SKM-1 (cell line): ENCODE results near the gene B4GALNT2.
"Not testable (repeated sequence)": the region's sequence is repeated elsewhere in the genome, so short reads cannot be mapped to it uniquely, and the experiment has no call there.

Experiments used
- DNase-seq: peaks from one replicate; lab custom pipeline; 2025; ENCODE audit not compliant: unreplicated experiment; lab: John Stamatoyannopoulos, UW

B4GALNT2 gene

DNA sequence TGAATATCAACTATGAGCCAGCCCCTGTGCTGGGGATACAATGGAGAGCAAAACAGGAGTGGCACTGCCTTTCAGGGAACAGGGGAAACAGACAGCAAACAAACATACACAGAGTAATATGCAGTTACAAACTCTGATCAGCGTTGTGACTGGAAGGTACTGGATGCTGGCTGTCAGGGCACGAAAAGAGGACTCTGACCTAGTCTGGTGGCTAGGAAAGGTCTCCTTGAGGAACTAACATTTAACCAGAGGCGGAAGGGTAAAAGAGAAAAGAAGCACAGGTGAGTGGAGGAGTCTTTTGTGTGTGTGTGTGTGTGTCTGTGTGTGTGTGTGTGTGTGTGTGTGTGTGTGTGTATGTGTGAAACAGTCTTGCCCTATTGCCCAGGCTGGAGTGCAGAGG, 12.4 kb upstream of the B4GALNT2 start:
- DNase-seq = no peak

DNA sequence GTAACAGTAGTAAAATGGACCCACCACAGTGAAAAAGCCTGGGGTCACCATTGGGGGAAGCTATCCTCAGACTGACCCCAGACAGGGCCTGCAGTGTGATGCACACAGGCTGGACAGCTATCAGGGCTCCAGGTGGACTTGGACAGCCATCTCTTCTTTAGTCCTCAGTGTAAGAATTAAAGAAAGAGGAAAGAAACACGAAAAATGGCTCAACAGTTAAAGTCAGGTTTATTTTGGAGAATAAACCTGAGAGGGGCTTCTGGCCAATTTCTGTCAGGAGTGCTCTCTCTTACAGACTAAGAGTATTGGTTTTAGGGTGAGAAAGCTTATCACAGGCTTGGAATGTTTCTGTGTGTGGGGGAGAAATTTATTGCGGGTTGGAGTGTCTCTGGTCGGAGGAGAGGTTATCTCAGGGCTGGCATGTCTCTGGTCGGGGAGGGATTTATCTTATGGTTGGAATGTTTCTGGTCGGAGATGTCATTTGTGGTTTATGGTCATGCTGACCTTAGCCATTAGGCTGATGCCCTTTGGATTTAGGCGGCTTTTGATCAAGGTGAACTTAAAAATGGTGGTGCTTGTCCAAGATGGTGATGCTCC, 10.8 kb upstream of the B4GALNT2 start:
- DNase-seq = no peak

GRCh38 chr17:49122566-49122965, 10.0 kb upstream of the B4GALNT2 start:
- no peak for DNase-seq

DNA sequence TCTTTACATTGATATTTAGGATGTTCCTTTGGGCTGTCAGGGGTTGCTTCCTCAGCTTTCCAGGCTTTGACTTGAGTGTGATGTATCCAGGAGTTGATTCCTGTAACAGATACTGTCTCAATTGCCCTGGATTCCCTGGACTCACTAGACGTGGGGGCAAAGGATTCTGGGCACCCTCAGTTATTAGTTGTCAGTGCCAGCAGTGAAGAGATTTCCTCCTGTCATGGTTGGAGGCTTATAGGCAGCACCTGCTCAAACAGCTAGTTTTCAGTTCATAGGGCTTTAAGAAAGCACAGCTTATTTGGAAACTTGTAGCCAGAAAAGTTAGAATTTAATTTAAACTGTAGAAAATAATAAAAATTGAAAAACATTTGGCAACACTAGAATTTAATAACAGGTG, 9.5 kb upstream of the B4GALNT2 start:
- DNase-seq = no peak

- no peak for DNase-seq
Observed at GRCh38 chr17:49125449-49125848, 7.1 kb upstream of the B4GALNT2 start.

- DNase-seq = not testable (repeated sequence)
Observed at GRCh38 chr17:49126183-49126859, 6.2 kb upstream of the B4GALNT2 start.

DNA sequence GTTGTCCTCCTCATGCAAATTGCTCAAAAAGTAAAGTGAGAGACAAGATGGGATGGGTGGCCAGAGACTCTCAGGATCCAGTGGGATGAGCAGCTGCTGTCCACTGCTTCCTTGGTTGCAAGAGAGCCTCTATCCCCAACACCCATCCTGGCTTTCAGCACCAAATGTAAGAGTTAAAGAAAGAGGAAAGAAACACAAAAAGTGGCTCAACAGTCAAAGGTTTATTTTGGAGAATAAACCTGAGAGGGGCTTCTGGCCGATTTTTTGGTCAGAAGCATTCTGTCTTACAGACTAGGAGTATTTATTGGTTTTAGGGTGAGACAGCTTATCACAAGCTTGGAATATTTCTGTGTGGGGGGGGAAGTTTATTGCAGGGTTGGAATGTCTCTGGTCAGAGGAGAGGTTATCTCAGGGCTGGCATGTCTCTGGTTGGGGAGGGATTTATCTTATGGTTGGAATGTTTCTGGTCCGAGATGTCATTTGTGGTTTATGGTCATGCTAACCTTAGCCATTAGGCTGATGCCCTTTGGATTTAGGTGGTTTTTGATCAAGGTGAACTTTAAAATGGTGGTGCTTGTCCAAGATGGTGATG, 3.1 kb upstream of the B4GALNT2 start:
- DNase-seq = not testable (repeated sequence)

DNA sequence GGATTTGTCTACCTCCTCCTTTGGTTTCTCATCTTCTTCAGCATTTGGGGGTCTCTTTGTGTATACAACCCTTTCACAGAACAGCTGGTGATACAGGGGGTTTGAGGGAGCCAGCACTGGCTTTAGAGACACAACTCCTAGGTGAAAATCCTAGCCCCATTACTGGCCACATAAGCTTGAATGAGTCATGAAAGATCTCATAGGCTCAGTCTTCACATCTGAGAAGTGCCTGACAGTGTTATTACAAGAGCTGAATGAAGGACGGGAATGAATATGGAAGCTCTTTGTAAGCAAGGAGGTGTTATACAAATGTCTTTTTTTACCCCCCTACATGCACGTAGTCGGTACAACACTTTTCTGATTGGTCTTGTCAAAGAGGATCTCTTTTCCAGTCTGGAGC, 1.7 kb upstream of the B4GALNT2 start:
- no peak for DNase-seq

- no peak for DNase-seq
Observed at GRCh38 chr17:49132317-49132698, 261 bp upstream of the B4GALNT2 start.

DNA sequence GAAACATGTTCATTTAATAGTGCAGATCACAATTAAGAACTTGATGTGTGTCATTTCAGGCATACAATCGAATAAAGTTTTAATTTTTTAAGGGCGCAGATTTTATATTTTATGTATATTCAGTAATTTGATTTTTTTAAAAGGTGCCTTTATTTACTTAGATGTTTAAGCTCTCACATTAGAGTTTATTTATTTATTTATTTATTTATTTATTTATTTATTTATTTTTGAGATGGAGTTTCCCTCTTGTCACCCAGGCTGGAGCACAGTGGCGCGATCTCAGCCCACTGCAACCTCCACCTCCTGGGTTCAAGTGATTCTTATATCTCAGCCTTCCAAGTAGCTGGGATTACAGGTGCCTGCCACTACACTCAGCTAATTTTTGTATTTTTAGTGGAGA, 3.8 kb downstream of the B4GALNT2 start:
- DNase-seq = no peak

DNA sequence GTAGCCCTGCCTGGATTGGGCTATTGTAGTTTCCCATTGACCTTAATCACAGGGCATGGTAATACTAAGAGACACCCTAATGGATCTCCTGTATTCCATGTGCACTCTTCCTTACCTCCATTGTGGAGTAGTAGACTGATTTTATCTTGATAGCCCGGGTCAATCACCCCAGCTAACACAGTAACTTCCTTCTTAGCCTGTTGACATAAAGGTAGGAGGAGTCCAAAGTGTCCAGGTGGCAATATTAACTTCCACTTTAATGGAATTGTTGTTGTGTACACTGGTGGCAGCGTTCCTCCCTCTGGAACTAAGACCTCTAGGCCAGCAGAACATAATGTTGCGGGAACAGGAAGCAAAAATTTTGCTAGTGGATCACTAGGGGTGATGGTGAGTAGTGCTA, 13.1 kb downstream of the B4GALNT2 start:
- DNase-seq = not testable (repeated sequence)

- DNase-seq = no peak
Observed at GRCh38 chr17:49146620-49147306, 14.2 kb downstream of the B4GALNT2 start.

DNA sequence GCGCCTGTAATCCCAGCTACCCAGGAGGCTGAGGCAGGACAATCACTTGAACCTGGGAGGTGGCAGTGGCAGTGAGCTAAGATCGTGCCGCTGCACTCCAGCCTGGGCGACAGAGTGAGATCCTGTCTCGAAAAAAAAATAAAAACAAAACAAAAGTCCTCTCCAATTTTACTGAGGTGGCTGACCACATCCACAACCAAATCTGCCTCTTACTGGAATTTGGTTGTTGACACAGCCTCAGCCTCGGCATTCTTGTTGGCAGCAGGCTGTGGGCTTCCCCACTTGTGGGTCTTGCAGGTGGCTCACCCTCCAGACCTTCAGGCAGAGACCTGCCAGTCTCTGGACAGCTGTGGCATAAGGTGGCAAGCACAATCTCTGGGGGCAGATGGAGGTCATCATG, 15.6 kb downstream of the B4GALNT2 start:
- no peak for DNase-seq

DNA sequence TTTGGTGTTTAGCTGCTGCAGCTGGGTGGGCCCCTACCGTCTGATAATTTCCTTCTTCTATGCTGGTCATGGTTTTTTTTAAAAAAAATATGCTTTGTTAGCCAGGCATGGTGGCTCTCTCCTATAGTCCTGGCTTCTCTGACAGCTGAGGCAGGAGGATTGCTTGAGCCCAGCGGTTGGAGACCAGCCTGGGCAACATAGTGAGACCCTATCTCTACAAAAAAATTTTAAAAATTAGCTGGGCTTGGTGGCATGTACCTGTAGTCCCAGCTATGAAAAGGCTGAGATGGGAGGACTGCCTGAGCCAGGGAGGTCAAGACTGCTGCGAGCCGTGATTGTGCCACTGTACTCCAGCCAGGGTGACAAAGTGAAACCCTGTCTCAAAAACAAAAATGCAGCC, 19.4 kb downstream of the B4GALNT2 start:
- DNase-seq = no peak

DNA sequence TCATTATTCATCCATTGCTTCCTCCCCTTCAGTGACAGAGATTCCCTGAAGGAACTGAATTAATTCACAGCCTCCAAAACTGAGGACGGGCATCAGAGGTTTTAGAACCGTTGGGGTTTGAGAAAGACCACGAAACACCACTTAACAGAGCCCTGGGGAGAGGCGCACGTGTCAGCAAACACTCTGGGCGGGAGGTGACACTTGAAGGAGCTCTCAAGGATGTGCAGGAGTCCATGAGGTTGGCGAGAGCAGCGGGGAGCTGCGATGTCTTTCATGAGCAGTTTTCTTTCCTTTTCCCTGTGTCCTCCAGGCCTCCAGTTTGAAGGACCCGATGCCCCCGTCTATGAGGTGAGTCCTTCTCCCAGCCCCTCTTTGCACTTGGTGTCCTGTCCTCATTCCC, 23.7 kb downstream of the B4GALNT2 start:
- DNase-seq = no peak

DNA sequence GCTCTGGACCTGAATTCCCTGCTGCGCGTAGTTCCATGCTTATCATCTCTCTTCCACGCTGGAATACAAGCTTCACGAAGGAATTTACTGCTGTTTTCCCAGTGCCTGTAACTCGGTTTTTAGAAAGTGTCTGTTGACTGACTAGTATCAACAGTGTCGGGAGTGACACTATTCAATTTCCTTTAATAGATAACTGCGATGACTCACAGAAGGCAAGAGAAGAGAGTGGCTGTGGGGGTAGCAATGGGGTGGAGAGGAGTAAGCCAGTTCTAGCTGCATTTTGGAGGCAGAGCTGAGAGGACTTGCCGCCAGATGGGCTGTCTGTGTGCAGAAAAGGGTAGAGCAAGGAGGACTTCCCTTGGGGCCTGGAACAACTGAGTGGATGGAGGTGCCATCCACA, 25.2 kb downstream of the B4GALNT2 start:
- DNase-seq = no peak

- DNase-seq = no peak
Observed at GRCh38 chr17:49162866-49163265, 30.3 kb downstream of the B4GALNT2 start.

DNA sequence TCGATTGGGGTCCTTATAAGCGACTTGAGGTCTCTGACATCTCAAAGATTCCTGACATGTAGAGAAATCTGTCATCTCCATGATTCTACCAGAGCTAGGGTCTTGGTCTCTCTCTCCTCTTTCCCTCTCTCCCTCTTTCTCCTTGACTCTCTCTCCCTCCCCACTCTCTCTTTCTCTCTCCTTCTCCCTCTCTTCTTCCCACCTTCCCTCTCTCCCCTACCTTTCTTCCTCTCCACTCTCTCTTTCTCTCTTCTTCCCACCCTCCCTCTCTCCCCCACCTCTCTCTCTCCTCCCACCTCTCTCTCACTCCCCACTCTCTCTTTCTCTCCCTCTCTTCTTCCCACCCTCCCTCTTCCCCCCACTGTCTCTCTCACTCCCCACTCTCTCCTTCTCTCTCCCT, 32.6 kb downstream of the B4GALNT2 start:
- DNase-seq = no peak

DNA sequence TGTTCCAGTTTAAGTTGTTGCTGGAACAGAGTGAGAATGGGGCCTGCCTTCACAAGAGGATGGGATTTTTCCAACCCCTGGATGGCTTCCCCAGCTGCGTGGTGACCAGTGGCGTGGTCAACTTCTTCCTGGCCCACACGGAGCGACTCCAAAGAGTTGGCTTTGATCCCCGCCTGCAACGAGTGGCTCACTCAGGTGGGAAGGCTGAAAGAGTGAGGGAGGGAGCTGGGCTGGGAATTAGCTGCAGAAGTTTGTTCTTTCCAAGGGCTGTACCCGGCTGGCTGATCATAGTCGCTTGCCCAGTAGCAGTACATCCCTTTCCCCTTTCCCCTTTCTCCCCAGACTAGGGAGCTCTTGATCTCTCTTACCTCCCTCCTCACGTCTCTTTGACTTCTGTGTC, 36.1 kb downstream of the B4GALNT2 start:
- DNase-seq = no peak

DNA sequence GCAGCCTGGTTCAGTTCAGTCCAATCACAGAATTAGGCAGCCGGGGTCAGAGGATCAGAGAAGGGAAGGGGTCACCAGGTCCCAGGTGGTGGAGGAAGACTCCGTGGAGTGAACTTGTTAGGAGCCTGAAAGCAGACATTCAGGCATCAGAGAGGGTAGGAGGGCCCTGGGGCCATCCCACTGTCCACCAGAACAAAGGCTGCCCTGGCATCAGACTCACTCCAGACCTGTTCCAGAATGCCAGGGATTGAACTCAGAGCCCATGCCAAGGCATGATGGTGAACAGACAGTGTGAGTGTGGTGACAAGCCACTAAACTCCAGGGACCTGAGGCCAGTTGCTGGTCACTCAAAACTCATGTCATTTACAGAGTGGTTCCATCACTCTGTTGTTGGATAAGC, 37.6 kb downstream of the B4GALNT2 start:
- DNase-seq = no peak

GRCh38 chr17:49170711-49171110, 38.1 kb downstream of the B4GALNT2 start:
- DNase-seq = not testable (repeated sequence)

GRCh38 chr17:49175978-49176377, 43.4 kb downstream of the B4GALNT2 start:
- not testable (repeated sequence) for DNase-seq
